Measurements from ENCODE around the gene KCNK16.

Gene KCNK16

GRCh38 chr6:39269961-39270360 lies 52.5 kb downstream of the KCNK16 start:
- no peak for DNase-seq

DNA sequence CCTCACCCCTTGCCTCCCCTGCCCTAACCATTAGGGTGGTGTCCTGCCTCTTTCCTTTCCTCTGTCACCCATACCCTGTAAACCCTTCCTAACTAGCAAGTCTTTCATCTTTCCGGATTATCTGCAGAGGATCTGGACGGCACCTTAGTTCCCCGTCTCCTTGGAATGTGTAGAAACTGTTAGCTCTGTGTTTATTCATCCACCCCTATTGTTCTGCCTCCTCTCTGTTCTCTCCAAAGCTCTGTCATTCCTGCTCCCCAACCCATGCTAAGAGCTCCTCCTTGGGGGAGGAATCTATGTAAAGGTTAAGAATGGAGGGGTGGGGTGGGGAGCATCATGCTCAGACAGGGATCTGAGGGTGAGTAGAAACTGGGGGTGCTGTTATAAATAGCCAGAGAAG lies 53.8 kb downstream of the KCNK16 start:
- DNase-seq: no peak

DNA sequence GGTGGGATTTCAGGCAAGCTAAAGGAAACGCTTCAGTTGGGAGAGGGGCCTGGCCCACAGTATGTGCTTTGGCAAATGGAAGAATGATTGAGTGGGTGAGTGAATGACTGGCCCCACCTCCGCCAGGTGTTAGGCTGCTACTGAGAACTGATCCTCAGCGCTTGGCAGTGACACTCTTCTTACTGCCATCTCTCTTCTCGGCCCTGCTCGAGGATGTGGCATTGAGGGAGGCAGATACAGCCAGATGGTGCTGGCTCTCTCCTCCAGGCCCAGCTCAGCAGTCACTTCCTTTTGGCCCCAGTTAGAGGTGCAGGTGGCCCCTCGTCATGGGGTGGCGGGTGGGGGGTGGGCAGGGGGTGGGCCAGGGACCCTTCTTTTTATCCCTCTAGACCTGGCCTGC lies 54.3 kb downstream of the KCNK16 start:
- no peak for DNase-seq

- DNase-seq: no peak
Measured at GRCh38 chr6:39266782-39267355, 55.6 kb downstream of the KCNK16 start.

DNA sequence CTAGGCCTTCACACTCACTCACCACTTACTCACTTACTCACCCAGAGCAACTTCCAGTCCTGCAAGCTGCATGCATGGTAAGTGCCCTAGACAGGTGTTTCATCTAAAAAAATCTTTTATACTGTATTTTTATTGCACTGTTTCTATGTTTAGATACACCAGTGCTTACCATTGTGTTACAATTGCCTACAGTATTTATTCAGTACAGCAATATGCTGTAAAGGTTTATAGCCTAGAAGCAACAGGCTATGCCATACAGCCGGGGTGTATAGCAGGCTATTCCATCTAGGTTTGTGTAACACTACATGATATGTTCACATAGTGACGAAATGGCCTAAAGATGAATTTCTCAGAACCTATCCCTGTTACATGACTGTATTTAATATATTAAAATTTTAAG lies 56.1 kb downstream of the KCNK16 start:
- no peak for DNase-seq

Data from SHP77 (cell line).